HG03571 (cell line): ENCODE data around the gene DNTT.

Source experiments
- ATAC-seq: cut with Tn5 transposase; IDR thresholded peaks from one replicate; pipeline ENCODE4 v1.9.1; 2021; ENCODE audit not compliant: unreplicated experiment

The DNTT gene

DNA sequence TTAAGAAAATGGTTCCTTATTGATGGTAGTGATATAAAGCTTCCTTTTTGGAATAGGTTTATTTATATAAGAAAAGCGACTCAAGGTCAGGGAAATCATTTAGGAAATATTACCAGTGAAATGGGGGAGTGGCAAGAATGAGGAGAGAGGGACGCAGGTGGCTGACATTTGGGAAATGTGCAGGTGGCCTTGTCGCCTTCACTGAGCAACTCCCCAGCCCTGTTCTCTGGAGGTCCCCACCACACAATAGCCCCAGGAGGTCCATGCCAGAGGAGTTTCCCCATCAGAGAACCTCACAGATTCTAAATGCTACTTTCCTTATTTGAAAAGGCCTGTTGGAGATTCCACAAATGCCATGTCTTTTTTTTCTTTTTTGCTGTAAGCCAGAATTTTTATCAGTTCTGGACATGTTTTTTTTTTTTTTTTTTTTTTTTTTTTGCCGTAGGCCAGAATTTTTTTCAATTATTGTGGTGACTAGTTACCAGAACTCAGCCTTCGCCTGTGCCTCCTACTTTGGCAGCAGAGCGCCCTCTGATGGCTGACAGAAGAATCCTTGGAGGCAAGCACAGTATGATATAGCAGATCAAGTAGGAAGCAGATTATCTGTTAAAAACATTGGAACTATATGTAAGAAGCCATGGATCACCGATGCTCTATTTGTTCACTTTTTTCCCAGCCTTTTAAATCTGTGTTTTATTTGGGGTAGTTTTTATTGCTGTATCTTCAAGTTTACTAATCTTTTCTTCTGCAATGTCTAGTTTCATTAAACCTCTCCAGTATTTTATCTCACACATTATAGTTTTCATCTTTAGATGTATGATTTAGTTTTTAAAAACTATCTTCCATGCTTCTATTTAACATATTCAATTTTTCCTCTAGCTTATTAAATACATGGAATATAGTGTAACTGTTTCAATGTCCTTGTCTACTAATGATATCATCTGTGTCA lies 36.0 kb downstream of the DNTT start:
- ATAC-seq, result no peak

DNA sequence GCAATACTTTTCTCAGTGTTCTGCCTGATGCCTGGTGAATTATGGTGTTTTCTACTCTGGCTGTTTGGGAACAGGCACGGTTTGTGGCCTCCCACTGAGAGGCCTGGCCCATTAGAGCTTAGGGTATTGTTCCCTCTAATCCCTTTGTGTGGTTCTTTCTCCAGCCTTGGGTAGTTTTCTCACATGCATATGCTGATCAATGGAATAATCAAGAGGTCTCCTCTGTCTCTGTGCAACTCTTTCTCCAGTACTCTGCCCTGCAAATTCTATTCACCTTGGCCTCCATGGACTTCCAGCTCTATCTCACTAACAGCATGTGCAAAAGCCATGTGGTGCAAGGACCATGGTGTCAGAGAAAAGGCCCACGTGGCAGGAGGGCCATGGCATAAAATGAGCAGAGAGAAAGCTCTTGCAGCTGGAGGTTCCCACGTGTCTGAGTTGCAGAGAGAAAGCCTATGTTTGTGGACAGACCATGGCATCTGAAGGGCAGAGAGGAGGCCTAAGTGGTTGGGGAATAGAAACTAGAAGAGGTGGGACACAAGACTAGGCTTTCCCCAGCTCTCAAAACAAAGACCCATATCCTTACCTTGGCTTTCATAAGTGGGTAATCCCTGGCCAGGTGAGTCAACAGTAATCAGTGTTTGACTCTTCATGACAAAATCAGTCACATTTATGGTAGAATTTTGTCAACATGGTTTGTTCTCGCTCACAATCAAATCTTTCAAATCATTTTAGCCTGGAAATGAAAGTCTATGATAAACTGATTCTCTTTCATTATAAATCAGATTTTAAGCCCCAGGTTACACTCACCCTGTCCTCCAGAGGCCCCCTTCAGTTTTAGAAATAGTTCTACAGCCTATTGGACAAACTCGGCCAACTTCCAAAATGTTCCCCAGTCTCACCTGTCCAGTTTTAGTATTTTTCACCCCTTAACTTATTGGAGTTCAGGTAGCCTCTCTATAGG lies 37.3 kb downstream of the DNTT start:
- no peak for ATAC-seq

DNA sequence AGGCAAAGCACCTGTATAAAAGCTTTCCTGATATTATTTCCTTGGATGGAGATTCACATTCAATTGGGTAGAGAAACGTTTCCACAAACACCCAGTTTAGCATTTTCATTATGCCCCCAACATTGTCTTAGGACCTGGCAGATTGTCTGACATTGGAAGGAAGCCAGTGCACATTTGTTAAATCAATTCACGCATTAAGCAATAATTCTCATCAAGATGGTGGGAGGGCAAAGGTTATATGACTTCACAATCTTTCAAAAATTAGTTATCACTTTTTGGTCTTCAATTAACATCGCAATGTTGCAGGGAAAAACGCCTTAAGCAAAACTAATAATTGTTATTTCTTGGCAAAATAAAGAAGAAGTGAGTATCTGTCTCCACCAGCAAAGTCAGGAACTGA lies 38.2 kb downstream of the DNTT start:
- no peak for ATAC-seq

DNA sequence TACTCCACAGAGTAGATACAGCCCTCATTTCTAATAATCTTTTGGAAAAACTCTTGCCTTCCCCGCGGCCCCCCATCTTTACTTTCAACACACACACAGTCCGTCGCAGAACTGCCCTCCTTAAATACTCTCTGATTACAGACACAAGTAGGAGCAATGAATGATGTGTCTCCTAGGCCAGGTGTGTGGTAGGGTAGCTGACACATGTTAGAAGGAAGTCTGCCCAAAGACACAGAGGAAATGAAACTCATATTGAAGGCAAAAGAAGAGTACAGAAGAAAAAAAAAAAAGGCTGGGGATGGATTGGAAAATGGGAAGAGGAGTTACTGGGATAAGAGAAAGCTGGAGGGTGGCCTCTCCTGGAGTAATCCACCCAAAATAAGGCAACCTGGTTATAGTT lies 39.9 kb downstream of the DNTT start:
- no peak for ATAC-seq

DNA sequence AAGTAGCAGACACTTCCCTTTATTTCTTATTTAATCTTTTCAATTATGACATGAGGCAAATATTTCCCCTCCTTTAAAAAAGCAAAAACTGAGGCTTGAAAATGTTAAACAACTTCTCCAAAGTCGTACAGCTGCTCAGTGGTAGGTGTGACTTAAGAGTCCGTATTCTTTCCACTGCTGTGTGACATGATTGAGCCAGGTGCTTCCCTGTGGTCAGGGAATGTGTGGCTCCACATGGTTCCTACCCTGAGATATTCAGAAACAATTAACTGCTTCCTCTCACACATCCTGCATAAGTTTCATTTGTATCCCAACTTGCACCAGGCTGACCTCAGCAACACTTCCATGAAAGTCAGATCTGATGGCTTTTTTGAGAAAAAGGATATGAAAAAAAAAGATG lies 41.0 kb downstream of the DNTT start:
- no peak for ATAC-seq

DNA sequence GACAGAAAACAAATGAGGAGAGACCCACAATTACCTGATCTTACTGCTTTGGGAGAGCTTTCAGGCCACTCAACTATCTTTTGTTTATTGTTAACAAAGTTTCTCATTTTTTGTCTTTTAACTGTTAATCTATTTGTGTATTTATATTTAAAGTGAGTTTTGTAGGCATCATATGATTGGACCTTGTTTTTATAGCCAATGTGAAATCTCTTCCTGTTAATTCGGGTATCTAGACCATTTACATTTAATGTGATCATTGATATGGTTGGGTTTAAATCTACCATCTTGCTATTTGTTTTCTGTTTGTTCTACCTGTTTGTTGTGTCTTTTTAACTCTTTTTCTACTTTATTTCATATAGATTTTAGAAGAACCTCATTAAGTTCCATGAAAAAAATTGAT lies 42.1 kb downstream of the DNTT start:
- no peak for ATAC-seq

DNA sequence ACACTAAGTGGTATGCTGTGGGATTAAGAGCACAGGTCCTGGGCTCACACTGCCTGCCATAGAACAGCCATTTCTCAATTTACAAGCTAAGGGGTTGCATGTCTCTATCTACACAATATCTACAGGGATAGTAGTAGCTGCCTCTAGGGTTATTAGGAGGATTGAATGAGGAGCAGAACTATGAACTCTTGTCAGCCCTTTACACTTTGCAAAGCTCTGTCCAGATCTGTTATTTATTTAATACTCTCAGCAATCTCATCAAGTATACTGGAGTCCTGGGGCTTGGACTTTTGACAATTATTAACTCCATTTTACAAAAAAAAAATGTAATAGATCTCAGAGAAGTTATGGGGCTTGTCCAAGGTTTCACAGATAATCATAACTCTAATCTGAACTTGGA lies 47.8 kb downstream of the DNTT start:
- no peak for ATAC-seq

DNA sequence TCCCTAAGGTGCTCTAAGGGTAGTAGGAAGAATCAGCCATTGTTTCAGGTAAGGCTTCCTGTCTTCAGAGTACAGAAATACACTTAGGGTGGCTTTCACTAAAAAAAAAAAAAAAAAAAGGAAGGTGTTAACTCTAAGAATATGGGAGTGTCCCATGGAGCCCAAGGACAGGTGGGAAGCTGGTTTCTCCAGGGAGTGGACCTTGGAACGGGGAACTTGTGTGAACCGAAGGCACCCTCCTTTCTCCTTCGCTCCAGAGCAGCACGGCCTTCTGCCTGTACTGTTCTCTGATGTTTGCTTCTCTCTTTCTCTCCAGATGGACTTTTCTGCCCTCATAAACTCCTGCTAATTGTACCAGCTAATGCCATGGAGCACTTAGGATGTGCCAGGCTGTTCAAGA lies 48.3 kb downstream of the DNTT start:
- no peak for ATAC-seq

DNA sequence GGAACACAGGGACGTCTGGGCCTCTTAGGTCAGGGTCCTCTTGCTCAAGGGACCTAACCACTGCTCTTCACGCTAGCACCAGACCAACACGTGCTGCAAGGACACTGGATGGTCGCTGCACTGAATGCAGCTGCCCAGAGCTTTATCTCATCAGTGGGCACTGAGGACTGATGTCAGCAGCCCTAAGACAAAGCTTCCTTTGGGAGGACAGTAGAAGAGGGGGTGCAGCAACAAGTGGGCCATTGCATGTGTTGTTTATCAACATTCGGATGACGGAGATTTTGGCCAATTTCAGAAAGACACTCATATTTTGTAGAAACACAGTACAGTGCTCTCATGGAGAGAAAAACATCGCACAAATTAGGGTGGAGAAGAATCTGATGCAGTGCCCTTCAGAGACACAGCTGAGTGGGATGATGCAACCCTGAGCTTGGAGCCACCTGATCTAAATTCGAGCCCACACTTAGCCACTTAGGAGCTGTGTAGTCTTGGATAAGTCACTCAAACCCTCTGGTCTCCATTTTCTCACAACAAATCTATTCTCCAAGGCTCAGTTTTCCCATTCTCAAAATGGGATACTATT lies 52.9 kb downstream of the DNTT start:
- ATAC-seq, result no peak

DNA sequence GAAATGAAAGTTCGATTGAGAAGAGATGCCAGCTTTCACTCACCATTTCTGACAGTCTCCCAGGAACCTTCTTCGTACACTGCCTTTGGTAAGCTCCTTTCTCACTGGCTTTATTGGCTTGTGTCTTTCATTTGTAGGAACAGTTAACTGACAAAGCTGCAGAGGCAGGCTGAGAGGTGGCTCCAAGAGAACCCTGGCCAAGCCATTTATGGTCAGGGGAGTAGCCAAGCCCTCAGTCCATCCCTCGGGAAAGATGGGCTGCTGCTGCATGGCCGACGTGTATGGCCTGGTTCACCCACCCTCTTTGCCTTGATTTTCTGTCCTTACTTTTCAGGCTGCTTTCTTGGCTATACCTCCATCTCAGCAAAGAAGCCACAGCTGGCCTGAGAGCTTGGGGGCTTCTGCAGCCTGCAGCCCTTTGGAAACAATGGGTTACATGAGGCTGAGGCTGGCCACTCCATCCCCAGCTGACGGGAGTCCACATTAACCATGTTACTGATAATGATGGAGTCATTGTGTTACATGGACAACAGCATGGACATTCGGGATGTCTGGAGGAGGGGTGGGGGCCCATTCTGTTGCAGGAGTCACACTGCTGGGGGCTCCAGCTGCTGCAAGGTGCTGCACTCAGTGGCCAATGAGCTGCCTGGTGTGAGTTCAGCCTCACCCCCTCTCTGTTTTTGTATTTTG lies 54.8 kb downstream of the DNTT start, which contains the start of gene OPALIN:
Gene OPALIN (minus strand): TSS at position 152 of the 690 bp plus-strand sequence. CDS start 106 bp downstream, at position 46.
- no peak for ATAC-seq

DNA sequence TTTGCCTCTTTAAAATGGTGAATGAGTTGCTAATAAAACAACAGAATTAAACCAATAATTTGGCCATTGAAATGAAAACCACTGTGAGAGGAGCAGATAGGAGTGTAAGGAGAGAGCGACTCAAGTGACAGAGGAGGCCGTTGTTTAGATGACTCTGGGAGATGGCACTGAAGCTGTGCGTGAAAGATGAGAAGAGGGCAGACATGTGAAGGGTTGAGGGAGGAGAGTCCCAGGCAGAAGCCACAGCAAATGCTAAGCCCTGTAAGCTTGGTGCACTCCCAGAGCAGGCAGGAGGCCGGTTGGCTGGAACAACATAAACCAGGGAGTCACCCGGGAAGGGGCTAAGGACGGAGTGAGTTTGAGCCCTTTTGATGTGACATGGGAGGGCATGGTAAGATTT lies 55.4 kb downstream of the DNTT start:
- ATAC-seq, result no peak

DNA sequence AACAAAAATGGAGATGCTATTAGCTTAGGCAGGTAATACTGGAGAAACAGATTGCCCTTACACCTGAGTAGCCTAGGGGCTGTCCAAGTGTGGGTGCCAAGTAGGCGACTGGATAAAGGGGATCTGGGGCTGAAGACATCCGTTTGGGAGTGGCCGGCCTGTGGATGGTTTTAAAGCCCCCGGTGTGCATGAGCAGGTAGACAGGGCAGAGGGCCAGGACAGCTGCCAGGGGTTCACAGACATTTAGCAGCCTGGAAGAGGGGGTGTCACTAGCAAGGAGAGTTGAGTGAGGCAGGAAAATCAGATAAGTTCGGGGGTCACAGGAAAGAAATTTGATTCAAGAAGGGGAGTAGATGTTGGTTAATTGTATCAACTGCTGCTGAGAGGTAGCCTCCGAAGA lies 56.1 kb downstream of the DNTT start:
- ATAC-seq, result no peak

DNA sequence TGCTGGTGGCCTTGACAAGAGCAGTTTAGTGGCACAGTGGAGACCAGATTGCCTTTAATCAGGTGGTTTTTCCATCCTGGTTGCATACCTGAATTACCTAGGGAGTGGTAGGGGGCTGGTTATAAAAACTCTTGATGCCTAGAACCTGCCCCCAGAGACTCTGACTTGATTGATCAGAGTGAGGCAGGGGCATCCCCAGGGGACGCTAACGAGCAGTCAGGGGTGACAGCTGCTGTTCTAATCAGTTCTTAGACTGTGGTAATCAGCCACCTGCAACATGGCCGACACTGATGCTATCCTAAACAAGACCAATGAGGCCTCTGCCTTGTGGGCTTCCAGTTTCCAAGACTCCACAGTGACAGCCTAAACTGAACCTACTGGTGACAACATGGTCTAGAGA lies 56.5 kb downstream of the DNTT start:
- ATAC-seq, result no peak

DNA sequence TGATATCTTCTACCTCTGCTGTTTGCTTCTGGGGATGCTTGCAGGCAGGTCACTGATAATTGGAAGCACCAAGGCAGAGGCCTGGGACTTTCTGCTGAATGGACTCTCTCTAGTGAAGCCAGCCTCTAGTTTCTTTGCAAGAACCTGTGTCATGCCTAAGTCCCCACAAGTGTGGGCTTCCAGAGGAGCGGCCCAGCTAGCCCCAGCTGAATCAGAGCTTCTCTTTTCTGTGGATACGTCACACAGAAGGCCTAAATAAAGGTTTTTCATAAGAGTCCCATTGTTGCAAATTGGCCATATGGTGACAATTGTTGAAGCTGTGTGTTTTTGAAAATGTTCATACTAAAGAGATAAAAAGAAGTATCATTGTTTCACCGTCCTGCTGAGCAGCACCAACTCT lies 61.3 kb downstream of the DNTT start:
- no peak for ATAC-seq

DNA sequence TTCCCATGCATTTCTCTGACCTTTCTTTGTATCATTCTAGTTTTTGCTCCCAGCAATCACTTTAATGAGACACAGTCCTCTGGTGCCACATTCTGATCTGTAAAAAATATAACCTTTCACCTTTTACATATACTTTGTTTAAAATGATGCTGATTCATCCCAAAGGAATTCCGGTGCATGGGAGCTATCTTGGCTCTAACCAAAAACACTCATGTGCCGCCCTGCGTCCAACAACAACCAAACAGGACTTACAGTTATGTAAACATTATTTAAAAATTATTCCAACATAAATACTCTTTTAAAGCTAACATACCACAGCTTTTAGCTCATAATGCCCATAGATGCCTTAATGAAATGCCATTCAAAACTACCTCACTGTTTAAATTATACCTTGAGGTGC lies 62.3 kb downstream of the DNTT start:
- ATAC-seq, result no peak

DNA sequence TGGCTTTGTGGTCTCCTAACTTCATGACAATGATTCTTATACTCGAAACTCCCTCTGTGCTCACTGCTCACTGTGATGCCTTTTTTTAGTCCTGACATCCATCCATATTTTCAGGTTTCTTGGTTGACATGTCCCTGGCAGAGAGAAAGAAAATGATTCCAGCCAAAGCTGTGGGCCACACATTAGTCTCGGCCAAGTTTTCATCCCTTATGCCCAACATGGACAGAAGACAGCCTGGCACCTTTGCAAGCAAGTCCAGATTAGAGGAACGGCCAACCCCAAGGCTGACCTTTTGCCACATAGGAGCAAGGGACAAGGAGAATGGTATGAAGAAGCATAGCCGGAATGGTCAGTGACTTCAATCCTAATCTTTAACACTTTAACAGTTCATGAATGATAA lies 63.2 kb downstream of the DNTT start:
- ATAC-seq, result no peak

DNA sequence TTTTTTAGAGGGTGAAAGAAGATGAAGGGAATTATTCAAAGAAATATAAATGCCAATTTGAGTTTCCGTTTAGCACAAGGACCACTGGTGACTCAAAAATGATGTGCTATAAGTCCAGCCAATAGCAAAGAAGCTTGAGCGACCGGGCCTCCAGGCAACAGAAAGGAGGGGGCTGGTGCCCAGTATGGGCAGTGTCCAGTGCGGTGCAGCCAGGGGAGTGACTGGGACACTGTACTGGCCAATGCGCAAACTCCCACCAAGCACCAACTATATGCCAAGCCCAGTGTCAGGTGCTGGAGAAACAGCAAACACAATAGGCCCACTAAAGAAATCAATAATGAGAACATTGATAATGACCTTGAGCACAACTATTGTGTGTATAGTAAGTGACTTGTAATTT lies 64.7 kb downstream of the DNTT start:
- no peak for ATAC-seq

DNA sequence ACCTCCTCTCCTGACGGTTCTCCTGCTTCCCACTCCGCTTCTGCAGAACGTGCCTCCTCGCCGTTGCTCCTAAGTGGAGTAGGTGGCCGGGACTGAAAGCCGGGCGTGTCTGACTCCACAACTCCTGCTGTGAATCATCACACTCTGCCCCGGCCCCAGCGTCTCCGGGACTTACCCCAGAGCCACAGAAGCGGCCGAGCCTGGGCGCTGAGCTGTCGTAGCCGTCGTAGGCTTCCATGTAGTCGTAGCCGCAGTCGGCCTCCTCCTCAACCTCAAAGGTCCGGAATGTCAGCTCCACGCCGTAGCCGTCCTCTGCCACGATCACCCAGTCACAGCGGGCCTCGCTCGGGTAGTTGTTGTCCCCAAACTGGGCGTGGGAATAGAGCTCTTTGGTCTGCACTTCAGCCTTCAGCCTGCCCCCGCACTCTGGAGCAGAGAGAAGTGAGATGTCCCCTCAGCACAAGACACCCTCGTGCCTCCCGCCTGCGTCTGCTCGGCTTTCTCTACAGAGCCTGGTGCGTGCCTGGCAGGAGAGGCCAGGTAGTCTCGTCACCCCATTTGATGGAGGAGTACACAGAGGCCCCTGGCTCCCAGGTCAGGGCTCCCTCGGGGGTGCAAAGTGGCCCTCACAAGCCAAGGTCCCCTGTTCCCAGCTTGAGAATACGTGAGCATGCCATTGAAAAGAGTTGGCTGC lies 65.8 kb downstream of the DNTT start:
- no peak for ATAC-seq

DNA sequence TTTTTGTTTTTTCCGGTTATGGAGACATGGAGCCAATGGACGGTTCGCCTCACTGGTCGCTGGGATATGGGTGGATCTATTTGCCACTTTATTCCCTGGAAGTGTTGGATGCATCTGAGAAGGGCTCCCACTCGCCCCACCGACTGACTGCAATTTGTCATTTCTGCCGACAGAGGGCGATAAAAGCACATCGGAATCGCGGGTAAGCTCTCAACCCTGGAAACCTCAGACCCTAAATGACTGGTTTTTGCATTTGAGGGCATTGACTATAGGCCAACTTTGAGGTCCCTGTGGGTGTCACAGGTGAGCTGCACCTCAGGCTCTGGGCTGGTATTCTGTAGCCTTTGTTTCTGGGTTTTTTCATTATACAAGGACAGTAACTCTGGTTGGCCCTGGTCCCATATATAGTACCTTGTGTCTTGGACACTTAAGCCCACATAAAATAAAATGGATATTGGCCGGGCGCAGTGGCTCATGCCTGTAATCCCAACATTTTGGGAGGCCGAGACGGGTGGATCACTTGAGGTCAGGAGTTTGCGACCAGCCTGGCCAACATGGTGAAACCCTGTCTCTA lies 66.4 kb downstream of the DNTT start:
- no peak for ATAC-seq

DNA sequence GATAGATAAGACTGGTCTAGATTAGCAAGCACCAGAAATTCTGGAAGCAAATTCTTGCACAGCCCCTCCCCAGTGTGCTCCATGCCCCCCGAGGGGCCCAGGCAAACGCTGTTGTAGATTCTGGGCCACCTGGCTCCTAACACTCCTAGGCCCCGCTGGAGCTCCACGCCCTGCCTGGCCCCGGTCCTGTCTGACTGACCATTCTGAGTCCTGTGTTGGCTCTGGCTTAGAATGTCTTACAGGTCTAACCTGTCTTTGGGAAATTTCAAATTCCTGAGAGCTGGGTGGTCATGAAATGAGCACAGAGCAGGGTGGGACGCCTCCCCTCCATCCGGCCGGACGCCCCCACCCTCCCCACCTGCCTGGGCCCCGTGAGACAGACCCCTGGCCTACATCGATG lies 67.1 kb downstream of the DNTT start:
- no peak for ATAC-seq
